Measurements from ENCODE around the gene SLC38A1. TPM values are rescaled to one million over a fixed set of nuclear protein-coding genes. Genes with fewer than 3 reads are reported as not detected.

The SLC38A1 gene
- total RNA-seq, 1 experiment from 2014 or later, result 155 TPM

DNA sequence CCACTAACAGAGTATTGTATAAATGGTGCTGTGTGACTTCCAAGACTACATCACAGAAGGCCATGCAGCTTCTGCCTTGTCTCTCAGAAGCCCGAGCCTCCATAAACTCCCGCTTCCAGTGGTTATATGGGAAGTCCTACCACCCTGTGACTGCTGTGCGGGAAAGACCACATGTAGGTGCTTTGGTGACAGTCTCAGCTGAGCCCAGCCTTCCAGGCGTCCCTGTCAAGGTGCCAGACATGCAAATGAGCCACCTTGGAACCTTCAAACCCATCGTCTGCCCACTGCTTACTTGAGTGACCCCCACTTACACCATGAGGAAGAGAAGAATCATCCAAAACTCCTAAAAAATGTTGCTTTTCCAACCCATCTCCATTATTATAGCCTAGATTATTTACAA is 123.0 kb downstream of the SLC38A1 start:
- Histone ChIP-seq H3K36me3 (ENCODE audit: control insufficient read depth in 1 of 2, insufficient read depth in 2 of 2, low read length in 2 of 2) (no peaks in the 10 kb centered on the region), H3K9me3 (ENCODE audit: control insufficient read depth in 1 of 2, insufficient read depth in 1 of 2, low read depth in 1 of 2, low read length in 2 of 2) (no peaks in the 10 kb centered on the region), H3K4me2 (ENCODE audit: low read length) (no peak overlapping the region), H3K9ac (ENCODE audit: low read length) (no peak overlapping the region), H2AFZ (ENCODE audit: low read depth, low read length, poor library complexity, severe bottlenecking) (no peak overlapping the region), H3K79me2 (ENCODE audit: insufficient read depth, low read length) (no peaks in the 10 kb centered on the region), H3K4me3 (replicated peaks in 1 of 2; ENCODE audit: low read depth in 1 of 2, low read length in 2 of 2) (no peak overlapping the region), H3K4me1 (ENCODE audit: control insufficient read depth in 1 of 2, insufficient read depth in 2 of 2, low read length in 2 of 2) (no peaks in the 10 kb centered on the region), H3K9me2 (ENCODE audit: insufficient read depth) (0 out of 2 replicates have a peak, but pooled peaks cover 3% of the 10 kb centered on the region), H4K20me1 (ENCODE audit: insufficient read depth) (no peaks in the 10 kb centered on the region), H3K27ac (ENCODE audit: low read depth, low read length) (no peak overlapping the region), H3K27me3 (ENCODE audit: insufficient read depth, low read length) (no peaks in the 10 kb centered on the region)
- ChIA-PET RAD21 (ENCODE audit: low non-redundant PET in 1 of 2, low total read pairs in 2 of 2, uncharacterized antibody in 2 of 2, unreplicated experiment in 2 of 2) (no interaction called here), POLR2A (no interaction called here), CTCF (interaction anchor here (2.2 kb wide), 1 partner anchor 20 kb away, joined by 12 read pairs; no protein-coding TSS in a partner anchor)
- ATAC-seq, result no peak
- TF ChIP-seq ZFX (IDR thresholded peaks at IDR 0.05) (no peak), FOSL1 (IDR thresholded peaks at IDR 0.05; ENCODE audit: low read depth) (no peak), SP1 (IDR thresholded peaks at IDR 0.05; ENCODE audit: low read depth) (no peak), EGR1 (IDR thresholded peaks at IDR 0.05; ENCODE audit: low read depth) (no peak), EZH2 (IDR thresholded peaks at IDR 0.05) (no peak), ELF1 (IDR thresholded peaks at IDR 0.05; ENCODE audit: borderline replicate concordance, low read depth) (no peak), YY1 (IDR thresholded peaks at IDR 0.05; ENCODE audit: extremely low read depth, insufficient replicate concordance, low read depth, low read length) (no peak), SIN3A (IDR thresholded peaks at IDR 0.05; ENCODE audit: low read depth) (no peak)
- TF ChIP-seq, protein P1, sequence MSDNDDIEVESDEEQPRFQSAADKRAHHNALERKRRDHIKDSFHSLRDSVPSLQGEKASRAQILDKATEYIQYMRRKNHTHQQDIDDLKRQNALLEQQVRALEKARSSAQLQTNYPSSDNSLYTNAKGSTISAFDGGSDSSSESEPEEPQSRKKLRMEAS (IDR thresholded peaks at IDR 0.05), result no peak
- TF ChIP-seq, protein P2, sequence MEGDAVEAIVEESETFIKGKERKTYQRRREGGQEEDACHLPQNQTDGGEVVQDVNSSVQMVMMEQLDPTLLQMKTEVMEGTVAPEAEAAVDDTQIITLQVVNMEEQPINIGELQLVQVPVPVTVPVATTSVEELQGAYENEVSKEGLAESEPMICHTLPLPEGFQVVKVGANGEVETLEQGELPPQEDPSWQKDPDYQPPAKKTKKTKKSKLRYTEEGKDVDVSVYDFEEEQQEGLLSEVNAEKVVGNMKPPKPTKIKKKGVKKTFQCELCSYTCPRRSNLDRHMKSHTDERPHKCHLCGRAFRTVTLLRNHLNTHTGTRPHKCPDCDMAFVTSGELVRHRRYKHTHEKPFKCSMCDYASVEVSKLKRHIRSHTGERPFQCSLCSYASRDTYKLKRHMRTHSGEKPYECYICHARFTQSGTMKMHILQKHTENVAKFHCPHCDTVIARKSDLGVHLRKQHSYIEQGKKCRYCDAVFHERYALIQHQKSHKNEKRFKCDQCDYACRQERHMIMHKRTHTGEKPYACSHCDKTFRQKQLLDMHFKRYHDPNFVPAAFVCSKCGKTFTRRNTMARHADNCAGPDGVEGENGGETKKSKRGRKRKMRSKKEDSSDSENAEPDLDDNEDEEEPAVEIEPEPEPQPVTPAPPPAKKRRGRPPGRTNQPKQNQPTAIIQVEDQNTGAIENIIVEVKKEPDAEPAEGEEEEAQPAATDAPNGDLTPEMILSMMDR (IDR thresholded peaks at IDR 0.05 in 2 of 3, conservative IDR thresholded peaks at IDR 0.05 in 1 of 3; ENCODE audit: borderline replicate concordance in 1 of 3, insufficient read depth in 1 of 3, low read depth in 2 of 3, low read length in 2 of 3), result no peak
- TF ChIP-seq, protein P3, sequence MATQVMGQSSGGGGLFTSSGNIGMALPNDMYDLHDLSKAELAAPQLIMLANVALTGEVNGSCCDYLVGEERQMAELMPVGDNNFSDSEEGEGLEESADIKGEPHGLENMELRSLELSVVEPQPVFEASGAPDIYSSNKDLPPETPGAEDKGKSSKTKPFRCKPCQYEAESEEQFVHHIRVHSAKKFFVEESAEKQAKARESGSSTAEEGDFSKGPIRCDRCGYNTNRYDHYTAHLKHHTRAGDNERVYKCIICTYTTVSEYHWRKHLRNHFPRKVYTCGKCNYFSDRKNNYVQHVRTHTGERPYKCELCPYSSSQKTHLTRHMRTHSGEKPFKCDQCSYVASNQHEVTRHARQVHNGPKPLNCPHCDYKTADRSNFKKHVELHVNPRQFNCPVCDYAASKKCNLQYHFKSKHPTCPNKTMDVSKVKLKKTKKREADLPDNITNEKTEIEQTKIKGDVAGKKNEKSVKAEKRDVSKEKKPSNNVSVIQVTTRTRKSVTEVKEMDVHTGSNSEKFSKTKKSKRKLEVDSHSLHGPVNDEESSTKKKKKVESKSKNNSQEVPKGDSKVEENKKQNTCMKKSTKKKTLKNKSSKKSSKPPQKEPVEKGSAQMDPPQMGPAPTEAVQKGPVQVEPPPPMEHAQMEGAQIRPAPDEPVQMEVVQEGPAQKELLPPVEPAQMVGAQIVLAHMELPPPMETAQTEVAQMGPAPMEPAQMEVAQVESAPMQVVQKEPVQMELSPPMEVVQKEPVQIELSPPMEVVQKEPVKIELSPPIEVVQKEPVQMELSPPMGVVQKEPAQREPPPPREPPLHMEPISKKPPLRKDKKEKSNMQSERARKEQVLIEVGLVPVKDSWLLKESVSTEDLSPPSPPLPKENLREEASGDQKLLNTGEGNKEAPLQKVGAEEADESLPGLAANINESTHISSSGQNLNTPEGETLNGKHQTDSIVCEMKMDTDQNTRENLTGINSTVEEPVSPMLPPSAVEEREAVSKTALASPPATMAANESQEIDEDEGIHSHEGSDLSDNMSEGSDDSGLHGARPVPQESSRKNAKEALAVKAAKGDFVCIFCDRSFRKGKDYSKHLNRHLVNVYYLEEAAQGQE (IDR thresholded peaks at IDR 0.05; ENCODE audit: low read depth), result no peak
- TF ChIP-seq, protein P4, sequence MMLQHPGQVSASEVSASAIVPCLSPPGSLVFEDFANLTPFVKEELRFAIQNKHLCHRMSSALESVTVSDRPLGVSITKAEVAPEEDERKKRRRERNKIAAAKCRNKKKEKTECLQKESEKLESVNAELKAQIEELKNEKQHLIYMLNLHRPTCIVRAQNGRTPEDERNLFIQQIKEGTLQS (IDR thresholded peaks at IDR 0.05), result no peak
- no TSS peak for BruUV-seq (replicated peaks)
- intact Hi-C loops (cut with micrococcal nuclease), result no loop called here
- DNase-seq (ENCODE audit: low read depth, low spot score), result no peak

Data from HCT116 (cell line).